Measurements from ENCODE around the gene XRCC1.
A peak's percentile ranks its signal among the peaks of the same experiment; 100 is the strongest.
"Not testable (repeated sequence)": the region's sequence is repeated elsewhere in the genome, so short reads cannot be mapped to it uniquely, and the experiment has no call there.

The XRCC1 gene

DNA sequence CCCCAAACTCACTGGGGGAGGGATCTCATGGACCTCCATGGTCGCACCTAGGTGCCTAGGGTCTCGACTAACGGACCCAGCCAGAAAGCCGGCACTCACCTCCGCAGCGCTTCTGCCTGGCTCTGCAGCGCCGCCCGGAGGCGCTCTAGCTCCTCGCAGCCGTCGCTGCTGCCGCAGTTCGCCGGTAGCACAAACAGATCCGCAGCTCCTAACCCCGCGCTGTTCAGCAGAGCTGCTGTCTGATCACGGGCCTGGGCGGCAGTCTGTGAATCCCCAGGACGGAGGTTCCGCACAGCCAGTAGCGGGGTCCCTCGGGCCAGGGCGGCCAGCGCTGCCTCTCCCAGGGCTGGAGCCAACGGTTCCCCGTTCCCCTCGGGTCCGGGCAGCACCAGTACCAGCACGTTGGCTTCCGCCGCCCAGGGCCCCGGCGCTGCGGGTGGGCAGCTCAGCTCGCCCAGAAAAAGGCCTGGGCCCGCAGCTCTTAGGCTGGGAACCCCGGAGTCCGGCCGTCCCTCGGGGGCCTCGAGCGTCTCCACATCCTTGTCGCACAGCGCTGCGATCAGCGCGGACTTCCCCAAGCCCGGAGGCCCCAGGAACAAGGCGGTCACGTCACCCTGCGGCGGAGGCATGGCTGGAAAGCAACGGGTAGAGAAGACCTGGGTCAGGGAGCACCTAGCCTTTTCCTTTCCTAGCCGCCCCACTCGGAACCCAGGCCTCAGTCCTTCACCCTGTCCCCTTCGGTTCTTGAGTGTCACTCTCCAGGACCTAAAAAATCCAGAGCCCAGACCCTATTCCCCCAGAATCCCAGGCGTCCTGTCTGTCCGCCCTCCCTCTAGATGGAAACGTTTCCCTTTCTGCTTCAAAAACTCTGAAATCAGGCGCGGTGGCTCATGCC, 19.6 kb upstream of the XRCC1 start:
- DNase-seq (ENCODE audit: insufficient read length, low spot score) (peak; percentile 65), FAIRE-seq (peak; percentile 89)
- TF ChIP-seq PAX5 (IDR thresholded peaks at IDR 0.05; ENCODE audit: insufficient read depth, low read length, severe bottlenecking), result no peak
- TF ChIP-seq POLR2AphosphoS5 (IDR thresholded peaks at IDR 0.05; ENCODE audit: low read depth, low read length), result 0 out of 2 replicates have a peak, but pooled peaks have one; percentile 5
- TF ChIP-seq POLR2A (IDR thresholded peaks at IDR 0.05; ENCODE audit: low read depth, low read length), result 0 out of 2 replicates have a peak, but pooled peaks have one; percentile 42

DNA sequence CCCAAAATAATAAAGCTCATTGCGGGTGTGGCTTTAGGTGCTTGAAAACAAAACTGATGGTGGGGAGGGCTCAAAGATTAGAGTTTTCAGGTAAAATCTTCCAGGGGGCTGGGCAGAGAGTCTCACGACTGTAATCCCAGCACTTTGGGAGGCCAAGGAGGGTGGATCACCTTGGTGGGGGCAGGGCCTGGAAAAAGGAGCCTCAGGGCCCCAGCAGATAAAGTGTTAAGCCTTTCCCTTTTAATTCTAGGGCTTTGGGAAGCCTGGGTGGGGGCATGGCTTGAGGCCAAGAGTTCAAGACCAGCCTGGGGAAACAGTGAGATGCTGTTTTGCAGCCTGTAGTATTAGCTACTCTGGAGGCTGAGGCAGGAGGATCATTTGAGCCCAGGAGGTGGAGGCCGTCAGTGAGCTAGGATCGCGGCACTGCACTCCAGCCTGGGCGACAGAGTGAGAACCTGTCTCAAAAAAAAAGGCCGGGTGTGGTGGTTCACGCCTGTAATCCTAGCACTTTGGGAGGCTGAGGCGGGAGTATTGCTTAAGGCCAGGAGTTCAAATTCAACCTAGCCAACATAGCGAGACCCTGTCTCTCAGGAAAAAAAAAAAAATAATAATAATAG, 18.9 kb upstream of the XRCC1 start:
- FAIRE-seq (no peak), DNase-seq (ENCODE audit: insufficient read length, low spot score) (no peak)
- no peak for TF ChIP-seq POU2F2 (IDR thresholded peaks at IDR 0.05; ENCODE audit: low read depth, low read length)
- TF ChIP-seq SPI1 (IDR thresholded peaks at IDR 0.05; ENCODE audit: low read depth, low read length), result no peak
- TF ChIP-seq POLR2A (IDR thresholded peaks at IDR 0.05; ENCODE audit: low read depth, low read length), result no peak
- TF ChIP-seq TAF1 (IDR thresholded peaks at IDR 0.05; ENCODE audit: low read depth, low read length), result no peak
- no peak for TF ChIP-seq POLR2AphosphoS5 (IDR thresholded peaks at IDR 0.05; ENCODE audit: low read depth, low read length)

DNA sequence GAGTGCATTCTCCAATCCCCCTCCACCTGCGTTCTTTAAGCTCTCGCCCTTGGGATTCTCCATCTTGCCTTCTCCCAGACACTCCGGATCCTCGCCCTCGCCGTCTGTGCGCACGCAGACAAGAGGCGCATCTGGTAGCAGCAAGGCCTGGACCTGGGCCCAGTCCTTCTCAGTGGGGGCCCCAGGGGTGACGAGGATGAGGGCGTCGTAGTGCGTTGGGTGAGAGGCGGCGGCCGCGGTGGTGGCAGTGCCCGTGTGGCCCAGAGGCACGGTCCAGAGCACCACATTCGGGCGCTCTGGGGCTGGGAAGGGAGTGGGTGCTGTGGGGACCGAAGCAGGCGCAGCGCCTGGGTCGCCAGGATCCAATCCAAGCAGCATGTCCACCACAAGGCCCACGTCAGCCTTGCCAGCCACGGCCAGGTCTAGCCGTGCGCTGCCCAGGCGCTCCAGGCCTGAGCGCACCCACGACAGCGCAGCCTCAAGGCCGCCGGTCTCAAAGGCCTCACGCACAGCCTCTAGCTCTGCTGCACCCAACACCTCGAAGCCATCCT, 17.5 kb upstream of the XRCC1 start:
- no peak for TF ChIP-seq POLR2AphosphoS5 (IDR thresholded peaks at IDR 0.05; ENCODE audit: low read depth, low read length)
- no peak for TF ChIP-seq TAF1 (IDR thresholded peaks at IDR 0.05; ENCODE audit: low read depth, low read length)
- no peak for DNase-seq (ENCODE audit: insufficient read length, low spot score)
- FAIRE-seq, result no peak

DNA sequence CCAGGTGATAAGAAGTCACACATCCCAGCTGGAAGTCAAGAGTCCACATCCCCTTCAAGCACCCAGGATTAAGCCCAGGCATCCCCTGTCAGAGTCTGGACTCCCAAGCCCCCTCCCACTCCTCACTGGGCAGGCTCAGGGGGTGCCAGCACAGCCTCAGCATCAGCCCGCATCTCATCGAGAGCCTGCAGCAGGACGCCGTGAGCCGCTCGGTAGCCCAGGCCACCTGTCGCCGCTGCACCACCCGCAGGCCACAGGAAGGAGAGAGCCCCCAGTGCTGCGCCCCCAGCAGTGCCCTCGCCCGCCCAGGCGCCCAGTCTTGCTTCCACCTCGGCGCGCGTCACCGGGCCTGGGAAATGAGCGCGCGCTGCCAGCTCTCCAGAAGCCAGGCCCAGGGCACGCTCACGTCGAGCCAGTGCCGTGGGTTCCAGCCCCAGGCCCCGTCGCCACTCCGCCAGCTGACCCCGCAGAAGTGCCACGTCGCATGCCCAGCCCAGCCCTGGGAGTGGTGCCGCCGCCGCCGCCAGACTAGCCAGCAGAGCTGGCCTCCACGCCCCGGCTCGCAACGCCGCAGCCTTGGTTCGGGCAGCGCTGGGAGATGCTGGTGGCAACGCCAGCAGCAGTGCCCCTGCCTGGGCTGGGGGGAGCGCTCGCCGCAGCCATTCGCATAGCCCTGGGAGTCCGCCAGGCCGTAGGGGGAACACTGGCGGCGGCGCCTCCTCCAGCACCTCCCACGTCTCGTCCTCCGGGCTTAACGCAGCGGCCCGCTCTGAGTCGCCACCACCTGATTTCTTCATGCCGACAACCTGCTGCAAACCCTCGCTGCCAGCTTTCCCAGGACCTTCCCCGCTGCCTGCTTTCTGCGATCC, 16.8 kb upstream of the XRCC1 start:
- DNase-seq (ENCODE audit: insufficient read length, low spot score) (no peak), FAIRE-seq (no peak)
- no peak for TF ChIP-seq POLR2A (IDR thresholded peaks at IDR 0.05; ENCODE audit: low read depth, low read length)
- no peak for TF ChIP-seq POLR2AphosphoS5 (IDR thresholded peaks at IDR 0.05; ENCODE audit: low read depth, low read length)
- TF ChIP-seq TAF1 (IDR thresholded peaks at IDR 0.05; ENCODE audit: low read depth, low read length), result no peak
- no peak for TF ChIP-seq PAX5 (IDR thresholded peaks at IDR 0.05; ENCODE audit: insufficient read depth, low read length, severe bottlenecking)
- no peak for TF ChIP-seq POU2F2 (IDR thresholded peaks at IDR 0.05; ENCODE audit: low read depth, low read length)
- TF ChIP-seq SPI1 (IDR thresholded peaks at IDR 0.05; ENCODE audit: low read depth, low read length), result no peak

DNA sequence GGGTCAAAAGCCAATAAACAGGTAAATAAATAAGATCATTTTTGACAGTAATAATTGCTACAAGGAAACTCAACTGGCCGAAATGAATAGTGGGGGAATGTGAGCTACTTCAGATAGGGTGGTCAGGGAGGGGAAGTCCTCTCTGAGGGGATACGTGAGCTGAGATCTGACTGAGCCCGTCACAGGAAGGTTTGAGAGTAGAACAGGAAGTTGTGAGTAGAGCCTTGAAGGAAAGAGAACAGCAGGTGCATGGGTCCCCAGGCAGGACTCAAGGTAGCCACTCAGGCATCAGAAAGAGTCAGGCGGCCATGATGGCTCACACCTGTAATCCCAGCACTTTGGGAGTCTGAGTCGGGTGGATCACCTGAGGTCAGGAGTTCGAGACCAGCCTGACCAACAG, 14.4 kb upstream of the XRCC1 start:
- TF ChIP-seq POLR2AphosphoS5 (IDR thresholded peaks at IDR 0.05; ENCODE audit: low read depth, low read length) (no peak), SPI1 (IDR thresholded peaks at IDR 0.05; ENCODE audit: low read depth, low read length) (no peak), POLR2A (IDR thresholded peaks at IDR 0.05; ENCODE audit: low read depth, low read length) (no peak)
- FAIRE-seq (peak; percentile 26), DNase-seq (ENCODE audit: insufficient read length, low spot score) (no peak)

DNA sequence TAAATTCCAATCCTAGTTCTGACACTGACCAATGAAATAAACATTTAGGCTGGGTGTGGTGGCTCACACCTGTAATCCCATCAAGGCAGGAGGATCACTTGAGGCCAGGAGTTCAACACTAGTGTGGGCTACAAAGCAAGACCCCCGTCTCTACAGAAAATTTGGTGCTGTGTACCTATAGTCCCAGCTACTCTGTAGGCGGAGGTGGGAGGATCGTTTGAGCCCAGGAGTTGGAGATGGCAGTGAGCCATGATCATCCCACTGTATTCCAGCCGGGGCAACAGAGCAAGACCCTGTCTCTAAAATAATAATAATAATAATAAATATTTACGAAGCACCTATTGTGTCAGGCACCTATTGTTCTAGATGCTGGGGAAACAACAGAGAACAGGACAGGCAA, 13.9 kb upstream of the XRCC1 start:
- no peak for TF ChIP-seq TAF1 (IDR thresholded peaks at IDR 0.05; ENCODE audit: low read depth, low read length)
- no peak for TF ChIP-seq POLR2A (IDR thresholded peaks at IDR 0.05; ENCODE audit: low read depth, low read length)
- no peak for TF ChIP-seq SPI1 (IDR thresholded peaks at IDR 0.05; ENCODE audit: low read depth, low read length)
- no peak for TF ChIP-seq POLR2AphosphoS5 (IDR thresholded peaks at IDR 0.05; ENCODE audit: low read depth, low read length)
- TF ChIP-seq PAX5 (IDR thresholded peaks at IDR 0.05; ENCODE audit: insufficient read depth, low read length, severe bottlenecking), result no peak
- no peak for TF ChIP-seq POU2F2 (IDR thresholded peaks at IDR 0.05; ENCODE audit: low read depth, low read length)
- no peak for DNase-seq (ENCODE audit: insufficient read length, low spot score)
- FAIRE-seq, result peak; percentile 9

DNA sequence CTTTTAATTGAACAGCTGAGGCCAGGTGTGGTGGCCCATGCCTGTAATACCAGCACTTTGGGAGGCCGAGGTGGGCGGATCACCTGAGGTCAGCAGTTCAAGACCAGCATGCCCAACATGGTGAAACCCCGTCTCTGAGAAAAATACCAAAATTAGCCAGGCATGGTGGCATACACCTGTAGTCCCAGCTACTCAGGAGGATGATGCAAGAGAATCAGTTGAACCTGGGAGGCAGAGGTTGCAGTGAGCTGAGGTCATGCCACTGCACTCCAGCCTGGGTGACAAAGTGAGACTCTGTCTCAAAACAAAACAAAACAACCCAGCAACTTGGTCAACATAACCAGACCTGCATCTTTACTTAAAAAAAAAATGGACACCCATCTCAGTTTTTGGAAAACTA, 11.7 kb upstream of the XRCC1 start:
- not testable (repeated sequence) for DNase-seq (ENCODE audit: insufficient read length, low spot score); FAIRE-seq

DNA sequence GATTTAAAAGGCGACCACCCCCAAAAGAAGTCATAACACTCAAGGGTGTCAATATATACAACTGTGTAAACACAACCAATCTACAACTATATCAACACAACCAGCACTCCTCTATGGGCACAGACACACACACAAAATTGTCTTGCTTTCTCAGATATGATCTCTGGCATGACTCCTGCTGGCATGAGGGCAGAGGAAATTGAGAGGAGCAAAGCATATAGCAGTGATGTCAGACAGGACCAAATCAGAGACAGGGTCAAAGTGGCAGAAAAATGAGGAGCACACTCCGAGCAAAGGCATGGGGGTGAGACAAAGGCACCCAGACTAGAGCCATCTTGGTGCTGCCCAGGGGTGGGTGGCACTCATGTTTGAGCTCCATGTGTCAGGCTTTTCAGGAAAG, 11.0 kb upstream of the XRCC1 start:
- no peak for FAIRE-seq
- TF ChIP-seq TAF1 (IDR thresholded peaks at IDR 0.05; ENCODE audit: low read depth, low read length) (no peak), POLR2A (IDR thresholded peaks at IDR 0.05; ENCODE audit: low read depth, low read length) (no peak), POU2F2 (IDR thresholded peaks at IDR 0.05; ENCODE audit: low read depth, low read length) (no peak)
- DNase-seq (ENCODE audit: insufficient read length, low spot score), result no peak

DNA sequence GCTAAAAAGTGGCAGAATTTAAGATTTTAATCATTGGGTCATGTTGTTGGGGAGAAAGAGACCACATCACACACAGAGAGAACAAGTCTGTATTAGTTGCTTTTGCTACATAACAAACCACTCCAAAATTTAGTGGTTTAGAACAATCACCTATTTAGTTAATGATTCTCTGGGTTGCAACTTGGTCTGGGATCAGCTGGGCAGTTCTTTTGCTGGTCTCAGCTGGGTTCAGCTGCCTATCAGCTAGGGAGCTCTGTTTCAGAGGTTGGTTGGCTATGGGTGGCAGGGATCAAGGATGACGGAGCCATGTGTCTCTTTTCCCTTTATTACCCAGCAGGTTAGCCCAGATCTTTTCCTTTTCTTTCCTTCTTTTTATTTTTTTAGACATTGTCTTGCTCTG, 9.2 kb upstream of the XRCC1 start:
- no peak for DNase-seq (ENCODE audit: insufficient read length, low spot score)
- no peak for FAIRE-seq
- no peak for TF ChIP-seq SPI1 (IDR thresholded peaks at IDR 0.05; ENCODE audit: low read depth, low read length)
- TF ChIP-seq TAF1 (IDR thresholded peaks at IDR 0.05; ENCODE audit: low read depth, low read length), result no peak
- TF ChIP-seq POLR2A (IDR thresholded peaks at IDR 0.05; ENCODE audit: low read depth, low read length), result no peak
- TF ChIP-seq PAX5 (IDR thresholded peaks at IDR 0.05; ENCODE audit: insufficient read depth, low read length, severe bottlenecking), result no peak
- no peak for TF ChIP-seq POLR2AphosphoS5 (IDR thresholded peaks at IDR 0.05; ENCODE audit: low read depth, low read length)
- no peak for TF ChIP-seq POU2F2 (IDR thresholded peaks at IDR 0.05; ENCODE audit: low read depth, low read length)

DNA sequence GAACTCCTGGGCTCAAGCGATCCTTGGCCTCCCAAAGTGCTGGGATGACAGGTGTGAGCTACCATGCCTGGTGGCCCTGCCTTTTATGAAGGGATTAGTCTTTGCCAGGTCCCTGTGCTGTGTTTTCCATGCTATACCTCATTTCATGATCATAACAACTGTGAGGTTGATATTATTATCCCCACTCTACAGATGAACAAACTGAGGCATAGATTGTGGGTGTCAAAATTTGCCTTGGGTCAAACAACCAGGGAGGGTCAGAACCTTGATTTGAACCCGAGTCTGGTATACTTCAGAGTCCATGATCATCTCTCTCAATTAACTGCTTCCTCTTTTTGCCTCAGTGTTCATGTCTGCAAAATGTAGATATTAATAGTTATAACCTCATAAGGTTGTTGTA, 7.2 kb upstream of the XRCC1 start:
- TF ChIP-seq POU2F2 (IDR thresholded peaks at IDR 0.05; ENCODE audit: low read depth, low read length) (no peak), TAF1 (IDR thresholded peaks at IDR 0.05; ENCODE audit: low read depth, low read length) (no peak), POLR2AphosphoS5 (IDR thresholded peaks at IDR 0.05; ENCODE audit: low read depth, low read length) (no peak), SPI1 (IDR thresholded peaks at IDR 0.05; ENCODE audit: low read depth, low read length) (no peak), PAX5 (IDR thresholded peaks at IDR 0.05; ENCODE audit: insufficient read depth, low read length, severe bottlenecking) (no peak), POLR2A (IDR thresholded peaks at IDR 0.05; ENCODE audit: low read depth, low read length) (no peak)
- FAIRE-seq (no peak), DNase-seq (ENCODE audit: insufficient read length, low spot score) (no peak)
